Naive thymus-derived CD4-positive, alpha-beta T cell (primary cell): ENCODE results near the gene CBL. TPM values are rescaled to one million over a fixed set of nuclear protein-coding genes. Genes with fewer than 3 reads are reported as not detected.

ENCODE experiments used
- ATAC-seq: fragments of 150-1000 bp; cut with Tn5 transposase; 2 replicates; pipeline ENCODE4 v1.10.0; 2021; ENCODE audit warnings: mild to moderate bottlenecking, moderate library complexity
- CTCF ChIA-PET: fragments of 350-600 bp; sonication (Branson Sonifier 250); formaldehyde crosslinking; loops from one replicate; lab custom pipeline; 2021; ENCODE audit warnings: antibody characterized with exemption; lab: Charles Lee
- POLR2A ChIA-PET: fragments of 350-600 bp; sonication (Branson Sonifier 250); formaldehyde crosslinking; loops from one replicate; lab custom pipeline; 2021; ENCODE audit warnings: antibody characterized with exemption, inconsistent platforms; lab: Charles Lee
- DNase-seq, 9 donors: peaks; one replicate each; pipeline versions ENCODE4 v3.0.0 to v3.0.0-alpha.2; 2020 to 2022; ENCODE audit warnings: mixed read lengths in 1 of 9
- H3K27ac ChIP-seq: one replicate; pipeline ENCODE4 v1.7.0; 2013; ENCODE audit warnings: mild to moderate bottlenecking, low read depth, low read length, moderate library complexity
- H3K27me3 ChIP-seq, 2 donors: one replicate each; pipeline ENCODE4 v1.7.0; 2013; ENCODE audit warnings: low read length in 2 of 2, mild to moderate bottlenecking in 2 of 2, moderate library complexity in 2 of 2; ENCODE audit not compliant: control insufficient read depth in 2 of 2, insufficient read depth in 2 of 2
- H3K36me3 ChIP-seq, 3 experiments: 1 replicate in 2 of 3; 2 replicates in 1 of 3; pipeline ENCODE4 v1.7.0; 2013; ENCODE audit warnings: low read length in 3 of 3, mild to moderate bottlenecking in 3 of 3, moderate library complexity in 1 of 3; ENCODE audit not compliant: insufficient read depth in 3 of 3, control insufficient read depth in 2 of 3
- H3K4me1 ChIP-seq, 2 donors: one replicate each; pipeline ENCODE4 v1.7.0; 2013; ENCODE audit warnings: low read length in 2 of 2, mild to moderate bottlenecking in 2 of 2, moderate library complexity in 1 of 2; ENCODE audit not compliant: control insufficient read depth in 2 of 2, insufficient read depth in 2 of 2
- H3K4me3 ChIP-seq: 2 replicates; pipeline ENCODE4 v1.7.0; 2013; ENCODE audit warnings: mild to moderate bottlenecking, low read length
- H3K9me3 ChIP-seq, 3 experiments: 1 replicate in 2 of 3; 2 replicates in 1 of 3; pipeline ENCODE4 v1.7.0; 2013; ENCODE audit warnings: low read length in 3 of 3; ENCODE audit not compliant: control insufficient read depth in 2 of 3
- H3K27ac Mint-ChIP-seq, 9 donors: one replicate each; pipeline ENCODE4 v1.8.0; 2020 to 2022; ENCODE audit warnings: mixed read lengths in 9 of 9, mild to moderate bottlenecking in 8 of 9, moderate library complexity in 5 of 9, inconsistent platforms in 2 of 9
- H3K27me3 Mint-ChIP-seq, 5 donors: one replicate each; pipeline ENCODE4 v1.8.0; 2021 to 2022; ENCODE audit warnings: mixed read lengths in 5 of 5, mild to moderate bottlenecking in 1 of 5
- H3K36me3 Mint-ChIP-seq, 5 donors: one replicate each; pipeline ENCODE4 v1.8.0; 2020 to 2022; ENCODE audit warnings: mixed read lengths in 5 of 5, mild to moderate bottlenecking in 3 of 5, inconsistent platforms in 1 of 5
- H3K4me1 Mint-ChIP-seq, 7 donors: one replicate each; pipeline ENCODE4 v1.8.0; 2020 to 2022; ENCODE audit warnings: mixed read lengths in 7 of 7, mild to moderate bottlenecking in 3 of 7, inconsistent platforms in 1 of 7
- H3K4me3 Mint-ChIP-seq, 10 donors: one replicate each; pipeline ENCODE4 v1.8.0; 2020 to 2022; ENCODE audit warnings: mild to moderate bottlenecking in 10 of 10, mixed read lengths in 10 of 10, moderate library complexity in 6 of 10, inconsistent platforms in 2 of 10
- H3K9me3 Mint-ChIP-seq, 11 donors: one replicate each; pipeline ENCODE4 v1.8.0; 2020 to 2022; ENCODE audit warnings: mixed read lengths in 11 of 11, mild to moderate bottlenecking in 4 of 11, inconsistent platforms in 1 of 11, moderate library complexity in 1 of 11
- intact Hi-C, 2 donors: fragments of 100-400 bp; cut with micrococcal nuclease; formaldehyde crosslinking; loops; one replicate each; pipeline ENCODE4 v1.15.1; 2023
- polyA plus RNA-seq, 2 donors: library from polyadenylated mRNA; unstranded; fragments of 300-500 nt; fragmentation: Illumina TruSeq; gene quantifications; one replicate each; pipeline ENCODE4 v1.2.3, GENCODE V29; 2021
- total RNA-seq, 6 experiments: library from RNA in 5 of 6; stranded (reverse) in 5 of 6; gene quantifications; 1 replicate in 5 of 6; 2 replicates in 1 of 6; pipeline ENCODE4 v1.2.3 and lab custom pipeline; 2021 to 2026

CBL gene
- total and polyA plus RNA-seq, 7 experiments from 2014 or later: 17.5 to 51.8 (median 39.8) TPM

DNA sequence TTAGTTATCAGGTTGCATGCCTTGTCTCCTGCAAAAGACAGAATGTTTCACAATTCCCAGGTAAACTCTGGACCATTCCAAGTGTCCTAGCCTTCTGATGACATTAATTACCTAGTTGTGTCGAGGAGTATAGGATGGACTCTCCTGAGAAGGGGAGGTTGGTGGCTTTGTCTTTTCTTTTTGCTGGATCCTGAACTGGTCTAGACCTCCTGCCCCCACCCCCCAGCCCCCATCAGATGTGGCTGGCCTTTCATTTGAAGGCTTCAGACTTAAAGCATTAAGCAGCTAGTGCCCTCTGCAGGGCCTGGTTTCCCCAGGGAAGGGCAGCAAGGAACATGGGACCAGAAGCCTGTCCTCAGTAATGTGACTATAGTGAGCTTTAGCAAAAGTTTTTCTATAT is 101.1 kb downstream of the CBL start:
- H3K4me1 ChIP-seq: peaks cover 0 to 31% of the 10 kb centered on the region in 2 donors
- H3K9me3 Mint-ChIP-seq: peaks cover 0 to 5% (median 0%) of the 10 kb centered on the region in 11 donors
- POLR2A ChIA-PET: interaction anchor here (0.9 to 3.1 kb wide), 8 partner anchors 8 to 213 kb away, joined by 3 to 19 read pairs (median 5); partner anchors contain the start of genes HINFP and MCAM
- no peaks in the 10 kb centered on the region for H3K9me3 ChIP-seq
- no peaks in the 10 kb centered on the region for H3K27me3 Mint-ChIP-seq
- H3K4me3 Mint-ChIP-seq: peak overlapping the region in 7 of 10 donors; percentile 77 to 88 (median 81)
- no peak overlapping the region for H3K4me3 ChIP-seq
- H3K27ac ChIP-seq: peak overlapping the region; percentile 76
- H3K27me3 ChIP-seq: no peaks in the 10 kb centered on the region
- peaks cover 21 to 44% (median 36%) of the 10 kb centered on the region in 7 donors for H3K4me1 Mint-ChIP-seq
- peak overlapping the region; percentile 89 to 100 (median 98) for H3K27ac Mint-ChIP-seq
- DNase-seq (no peak), ATAC-seq (no peak)
- peaks cover 8 to 26% (median 19%) of the 10 kb centered on the region in 5 donors for H3K36me3 Mint-ChIP-seq
- CTCF ChIA-PET: interaction anchor here (0.6 to 4.8 kb wide), 7 partner anchors 9 to 1010 kb away, joined by 3 to 42 read pairs (median 4); no protein-coding TSS in a partner anchor
- H3K36me3 ChIP-seq: peaks cover 0 to 19% (median under 1%) of the 10 kb centered on the region in 3 experiments
- intact Hi-C loops: no loop called here

DNA sequence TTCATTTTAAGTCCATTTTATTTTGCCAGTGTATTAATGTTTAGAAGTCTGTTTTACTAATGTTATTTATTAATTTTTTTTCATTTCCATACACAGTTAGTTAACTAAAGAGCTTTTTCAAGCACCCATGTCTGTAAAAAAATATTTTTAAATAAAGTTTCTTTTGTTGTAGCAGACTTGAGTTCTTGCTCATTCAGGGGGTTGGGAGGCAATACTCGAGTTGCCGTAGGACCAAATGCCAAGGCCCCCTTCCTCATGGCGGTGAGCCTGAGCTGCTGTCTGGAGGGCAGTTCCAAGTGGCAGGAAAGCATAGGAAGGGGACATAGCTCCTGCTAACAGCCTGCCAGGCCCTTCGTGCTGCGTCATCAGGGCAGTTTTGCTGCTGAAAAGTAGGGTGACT is 101.8 kb downstream of the CBL start:
- Histone ChIP-seq H3K36me3 (peaks cover 0 to 13% (median 0%) of the 10 kb centered on the region in 3 experiments), H3K27me3 (no peaks in the 10 kb centered on the region), H3K4me3 (no peak overlapping the region), H3K4me1 (peaks cover 0 to 31% of the 10 kb centered on the region in 2 donors), H3K27ac (peak overlapping the region; percentile 47), H3K9me3 (no peaks in the 10 kb centered on the region)
- intact Hi-C loops: no loop called here
- Mint-ChIP-seq H3K4me3 (no peak overlapping the region), H3K27ac (peak overlapping the region in 7 of 9 donors; percentile 8 to 98 (median 53)), H3K4me1 (peaks cover 21 to 44% (median 33%) of the 10 kb centered on the region in 7 donors), H3K9me3 (peaks cover 0 to 5% (median 0%) of the 10 kb centered on the region in 11 donors), H3K27me3 (no peaks in the 10 kb centered on the region), H3K36me3 (peaks cover 8 to 22% (median 12%) of the 10 kb centered on the region in 5 donors)
- CTCF ChIA-PET: interaction anchor here (1.0 to 4.8 kb wide), 6 partner anchors 8 to 246 kb away, joined by 3 to 42 read pairs (median 4); no protein-coding TSS in a partner anchor
- POLR2A ChIA-PET: interaction anchor here (1.5 to 2.2 kb wide), 2 partner anchors 8 to 9 kb away, joined by 6 to 9 read pairs; partner anchors contain the start of gene MCAM
- ATAC-seq (no peak), DNase-seq (no peak)

DNA sequence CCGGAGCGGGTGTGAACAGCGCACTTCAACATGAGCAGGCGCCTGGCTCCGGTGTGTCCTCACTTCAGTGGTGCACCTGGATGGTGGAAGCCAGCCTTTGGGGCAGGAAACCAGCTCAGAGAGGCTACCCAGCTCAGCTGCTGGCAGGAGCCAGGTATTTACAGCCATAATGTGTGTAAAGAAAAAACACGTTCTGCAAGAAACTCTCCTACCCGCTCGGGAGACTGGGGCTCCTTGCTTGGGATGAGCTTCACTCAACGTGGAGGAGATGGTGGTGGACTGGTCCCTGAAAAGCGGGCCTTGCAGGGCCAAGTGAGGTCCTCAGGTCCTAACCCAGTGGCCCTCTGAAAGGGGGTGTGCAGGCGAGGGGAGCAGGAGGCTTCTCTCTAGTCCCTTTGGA is 103.3 kb downstream of the CBL start:
- intact Hi-C loops: no loop called here
- DNase-seq: no peak
- peak overlapping the region in 3 of 9 donors; percentile 59 to 76 (median 75) for H3K27ac Mint-ChIP-seq
- Histone ChIP-seq H3K4me3 (no peak overlapping the region), H3K9me3 (no peaks in the 10 kb centered on the region), H3K4me1 (peaks cover 0 to 31% of the 10 kb centered on the region in 2 donors), H3K27me3 (no peaks in the 10 kb centered on the region), H3K27ac (no peak overlapping the region), H3K36me3 (peaks cover 0 to 4% (median 0%) of the 10 kb centered on the region in 3 experiments)
- no peak overlapping the region for H3K4me3 Mint-ChIP-seq
- POLR2A ChIA-PET: interaction anchor here (1.8 to 2.2 kb wide), 2 partner anchors 10 to 12 kb away, joined by 4 to 9 read pairs; no protein-coding TSS in a partner anchor
- H3K9me3 Mint-ChIP-seq: peaks cover 0 to 5% (median 0%) of the 10 kb centered on the region in 11 donors
- peaks cover 0 to 4% (median 0%) of the 10 kb centered on the region in 5 donors for H3K27me3 Mint-ChIP-seq
- CTCF ChIA-PET: interaction anchor here (4.8 kb wide), 1 partner anchor 13 kb away, joined by 42 read pairs; no protein-coding TSS in a partner anchor
- H3K36me3 Mint-ChIP-seq: peaks cover 0 to 10% (median 0%) of the 10 kb centered on the region in 5 donors
- no peak for ATAC-seq
- peaks cover 21 to 37% (median 26%) of the 10 kb centered on the region in 7 donors for H3K4me1 Mint-ChIP-seq

DNA sequence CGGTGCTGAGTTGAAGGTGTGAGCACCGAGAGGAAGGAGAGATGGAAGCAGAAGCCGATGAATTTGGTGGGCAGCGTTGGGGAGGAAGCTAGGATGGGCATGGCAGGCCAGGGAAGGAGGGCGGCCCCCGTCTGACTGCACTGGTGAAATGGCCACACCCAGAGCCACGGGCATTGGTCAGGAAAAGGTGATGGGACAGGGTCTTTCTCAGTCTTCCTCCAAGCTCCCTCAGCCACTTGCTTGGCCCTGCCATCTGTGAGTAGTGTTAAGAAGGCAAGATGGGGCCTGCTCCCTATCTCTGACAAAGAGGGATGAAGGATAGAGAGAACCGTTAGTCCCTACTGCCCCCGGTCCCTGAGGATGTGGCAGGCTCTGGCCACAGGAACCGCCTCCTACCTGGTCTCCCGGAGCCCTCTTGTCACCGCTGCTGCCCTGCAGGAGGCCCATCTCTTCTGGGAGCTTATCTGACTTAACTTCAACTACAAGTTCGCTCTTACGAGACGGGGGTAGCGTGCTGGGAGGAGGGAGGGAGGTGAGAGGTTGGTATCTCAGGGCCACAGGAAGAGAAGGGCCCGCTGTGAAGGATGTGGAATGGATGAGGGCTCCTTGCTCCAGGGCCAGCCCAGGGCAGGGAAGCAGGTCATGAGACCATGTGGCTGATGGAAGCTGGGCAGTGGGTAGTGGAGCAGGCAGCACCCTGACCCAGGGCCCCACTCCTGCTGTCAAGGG is 104.0 kb downstream of the CBL start:
- peaks cover 0 to 3% (median 0%) of the 10 kb centered on the region in 11 donors for H3K9me3 Mint-ChIP-seq
- no peak overlapping the region for H3K27ac ChIP-seq
- peaks cover 0 to 9% (median under 1%) of the 10 kb centered on the region in 5 donors for H3K27me3 Mint-ChIP-seq
- H3K4me3 ChIP-seq: no peak overlapping the region
- peaks cover 0 to 9% (median 0%) of the 10 kb centered on the region in 5 donors for H3K36me3 Mint-ChIP-seq
- no peak overlapping the region for H3K4me3 Mint-ChIP-seq
- no peaks in the 10 kb centered on the region for H3K9me3 ChIP-seq
- ChIA-PET CTCF (interaction anchor here (0.9 to 4.8 kb wide), 2 partner anchors 12 to 18 kb away, joined by 4 to 42 read pairs; no protein-coding TSS in a partner anchor), POLR2A (interaction anchor here (0.6 to 1.8 kb wide), 2 partner anchors 11 to 19 kb away, joined by 4 to 7 read pairs; no protein-coding TSS in a partner anchor)
- intact Hi-C loops: no loop called here
- H3K4me1 Mint-ChIP-seq: peaks cover 16 to 36% (median 26%) of the 10 kb centered on the region in 7 donors
- H3K27ac Mint-ChIP-seq: peak overlapping the region in 5 of 9 donors; percentile 33 to 85 (median 75)
- ATAC-seq (no peak), DNase-seq (no peak)
- H3K27me3 ChIP-seq: no peaks in the 10 kb centered on the region
- H3K36me3 ChIP-seq: peaks cover 0 to 4% (median 0%) of the 10 kb centered on the region in 3 experiments
- peaks cover 0 to 31% of the 10 kb centered on the region in 2 donors for H3K4me1 ChIP-seq

DNA sequence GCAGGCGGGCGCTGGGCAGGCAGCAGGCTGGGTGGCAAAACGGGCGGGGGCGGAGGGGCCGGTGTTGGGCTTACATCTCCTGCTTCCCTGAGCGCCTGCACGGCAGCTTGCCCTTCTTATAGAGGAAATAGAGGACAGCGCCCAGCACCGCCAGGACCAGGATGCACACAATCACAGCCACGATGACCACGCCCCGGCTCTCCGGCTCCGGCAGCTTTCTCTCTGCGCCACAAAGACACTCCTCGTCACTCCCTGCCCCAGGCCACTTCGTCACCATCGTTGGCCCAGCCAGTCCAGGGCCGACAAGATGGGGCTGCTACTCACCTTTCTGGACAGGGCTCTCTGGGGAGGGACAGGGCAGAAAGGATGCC is 104.5 kb downstream of the CBL start:
- Mint-ChIP-seq H3K27ac (peak overlapping the region in 2 of 9 donors; percentile 12 to 60), H3K4me3 (no peak overlapping the region), H3K36me3 (peaks cover 0 to 7% (median 0%) of the 10 kb centered on the region in 5 donors), H3K4me1 (peaks cover 14 to 36% (median 26%) of the 10 kb centered on the region in 7 donors), H3K9me3 (peaks cover 0 to 3% (median 0%) of the 10 kb centered on the region in 11 donors), H3K27me3 (peaks cover 0 to 13% (median 6%) of the 10 kb centered on the region in 5 donors)
- POLR2A ChIA-PET: no interaction called here
- Histone ChIP-seq H3K27me3 (peaks cover 0 to 1% of the 10 kb centered on the region in 2 donors), H3K36me3 (peaks cover 0 to 4% (median 0%) of the 10 kb centered on the region in 3 experiments), H3K4me3 (no peak overlapping the region), H3K27ac (no peak overlapping the region), H3K9me3 (no peaks in the 10 kb centered on the region), H3K4me1 (peaks cover 5 to 31% of the 10 kb centered on the region in 2 donors)
- ATAC-seq: no peak
- CTCF ChIA-PET: interaction anchor here (0.9 to 4.8 kb wide), 2 partner anchors 12 to 18 kb away, joined by 4 to 42 read pairs; no protein-coding TSS in a partner anchor
- no peak for DNase-seq
- intact Hi-C loops: no loop called here

DNA sequence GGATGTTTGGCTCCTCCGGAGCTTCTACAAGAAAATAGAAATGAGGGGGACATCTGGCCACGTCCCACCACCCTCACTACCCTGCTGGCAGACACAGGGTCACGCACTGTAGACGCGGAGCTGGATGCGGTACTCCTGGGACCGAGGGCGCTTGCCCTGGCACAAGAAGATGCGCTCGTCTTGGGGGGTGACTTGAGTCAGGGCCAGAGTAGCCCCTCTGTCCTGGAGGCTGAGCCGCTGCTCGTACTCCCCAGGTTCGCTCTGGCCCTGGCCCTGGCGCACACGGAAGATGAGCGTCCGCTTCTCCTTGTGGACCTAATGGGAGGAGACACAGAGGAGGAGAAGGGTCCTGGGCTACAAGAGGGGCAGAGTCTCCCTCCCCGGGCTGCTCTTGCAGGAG is 108.6 kb downstream of the CBL start:
- POLR2A ChIA-PET: interaction anchor here (1.1 to 1.8 kb wide), 4 partner anchors 9 to 247 kb away, joined by 3 to 8 read pairs (median 6); partner anchors contain the start of gene VPS11
- peak overlapping the region in 7 of 10 donors; percentile 25 to 83 (median 81) for H3K4me3 Mint-ChIP-seq
- DNase-seq: no peak
- Histone ChIP-seq H3K36me3 (peaks cover 0 to 4% (median 0%) of the 10 kb centered on the region in 3 experiments), H3K4me1 (peaks cover 10 to 21% of the 10 kb centered on the region in 2 donors), H3K4me3 (peak overlapping the region; percentile 69), H3K27ac (no peak overlapping the region), H3K9me3 (no peaks in the 10 kb centered on the region), H3K27me3 (peaks cover 0 to 6% of the 10 kb centered on the region in 2 donors)
- peaks cover 0 to 3% (median 0%) of the 10 kb centered on the region in 11 donors for H3K9me3 Mint-ChIP-seq
- CTCF ChIA-PET: interaction anchor here (1.1 to 1.5 kb wide), 3 partner anchors 9 to 110 kb away, joined by 4 to 8 read pairs (median 6); no protein-coding TSS in a partner anchor
- H3K27ac Mint-ChIP-seq: peak overlapping the region in 1 of 9 donors; percentile 8
- H3K36me3 Mint-ChIP-seq: peaks cover 0 to 2% (median 0%) of the 10 kb centered on the region in 5 donors
- H3K4me1 Mint-ChIP-seq: peaks cover 0 to 24% (median 15%) of the 10 kb centered on the region in 7 donors
- intact Hi-C loops: loop anchor here in 1 of 2 donors (1.0 kb wide), 2 partner anchors 8 to 9 kb away; no protein-coding TSS in a partner anchor
- ATAC-seq: no peak
- peaks cover 5 to 42% (median 15%) of the 10 kb centered on the region in 5 donors for H3K27me3 Mint-ChIP-seq
